Spleen (tissue), 11 donors: ENCODE data around the gene THSD7A. TPM values are rescaled to one million over a fixed set of nuclear protein-coding genes. Genes with fewer than 3 reads are reported as not detected.

Experiments
- DNase-seq: peaks from one replicate; pipeline ENCODE4 v3.0.0-alpha.2; 2020
- H3K27ac ChIP-seq, 8 donors: fragments of 200-600 bp; sonication (generic) in 7 of 8; 1 replicate in 4 of 8; 2 replicates in 4 of 8; pipeline versions ENCODE4 v1.5.0 to v1.8.0; 2016 to 2021; ENCODE audit warnings: inconsistent platforms in 4 of 8, mild to moderate bottlenecking in 4 of 8, moderate library complexity in 1 of 8
- H3K27me3 ChIP-seq, 7 donors: fragments of 200-600 bp; sonication (generic) in 6 of 7; replicated peaks in 1 of 7; 1 replicate in 4 of 7; 2 replicates in 3 of 7; pipeline versions ENCODE4 v1.5.0 to v1.8.0; 2016 to 2021; ENCODE audit warnings: inconsistent platforms in 3 of 7, mild to moderate bottlenecking in 1 of 7
- H3K36me3 ChIP-seq, 6 donors: fragments of 200-600 bp; sonication (generic) in 5 of 6; 1 replicate in 4 of 6; 2 replicates in 2 of 6; pipeline versions ENCODE4 v1.5.0 to v1.8.0; 2016 to 2021; ENCODE audit warnings: inconsistent platforms in 2 of 6
- H3K4me1 ChIP-seq, 6 donors: fragments of 200-600 bp; sonication (generic) in 5 of 6; 1 replicate in 3 of 6; 2 replicates in 3 of 6; pipeline versions ENCODE4 v1.5.0 to v1.8.0; 2016 to 2021; ENCODE audit warnings: inconsistent platforms in 3 of 6
- H3K4me3 ChIP-seq, 8 donors: fragments of 200-600 bp; sonication (generic) in 7 of 8; 1 replicate in 4 of 8; 2 replicates in 4 of 8; pipeline versions ENCODE4 v1.5.0 to v1.8.0; 2016 to 2021; ENCODE audit warnings: inconsistent platforms in 4 of 8, mild to moderate bottlenecking in 4 of 8, moderate library complexity in 2 of 8
- H3K9me3 ChIP-seq, 8 donors: fragments of 200-600 bp; sonication (generic) in 7 of 8; 1 replicate in 4 of 8; 2 replicates in 4 of 8; pipeline versions ENCODE4 v1.5.0 to v1.8.0; 2016 to 2021; ENCODE audit warnings: inconsistent platforms in 4 of 8
- POLR2A ChIP-seq, 3 donors: fragments of 450-650 bp; IDR thresholded peaks; one replicate each; pipeline ENCODE4 v1.5.1; 2017; ENCODE audit warnings: antibody characterized with exemption in 3 of 3, mild to moderate bottlenecking in 1 of 3
- POLR2AphosphoS5 ChIP-seq, 3 donors: sonication (generic); formaldehyde crosslinking; IDR thresholded peaks; one replicate each; pipeline ENCODE4 v1.5.1; 2017; ENCODE audit warnings: antibody characterized with exemption in 3 of 3
- WGBS, 5 donors: extraction: QIAGEN DNeasy Blood & Tissue Kit in 3 of 5; methylation state at CpG; one replicate each; pipeline versions ENCODE4 v1.1.5 to v1.1.7; 2013 to 2018; 5-methylcytosine and 5-hydroxymethylcytosine counted together
- intact Hi-C: fragments of 100-400 bp; cut with DNase I; formaldehyde crosslinking; loops from one replicate; pipeline ENCODE4 v1.15.0; 2023; ENCODE audit warnings: low total_unique reads
- polyA plus RNA-seq, 3 donors: library from polyadenylated mRNA; stranded (reverse); fragments of 200-250 nt; gene quantifications; one replicate each; pipeline ENCODE4 v1.2.1, GENCODE V29; 2013
- total RNA-seq, 7 donors: library from RNA; depleted of rRNA in 3 of 7; stranded (reverse); fragments of >200 nt in 3 of 7; fragmentation: NEBNext Ultra II Directional in 4 of 7; extraction: Animal tissue kit (Norgen Biotek cat#: 25700) in 4 of 7; gene quantifications; one replicate each; pipeline versions ENCODE4 v1.1.0 to v1.2.1, GENCODE V29; 2016 to 2021
- TF ChIP-seq, protein P1 (sequence below), 11 experiments: fragments of 200-600 bp in 7 of 11; fragments of 450-650 bp in 4 of 11; sonication (generic) in 4 of 11; IDR thresholded peaks in 8 of 11; conservative IDR thresholded peaks in 3 of 11; 1 replicate in 7 of 11; 2 replicates in 4 of 11; pipeline versions ENCODE4 v1.4.0 to v1.8.0; 2016 to 2021; ENCODE audit warnings: antibody characterized with exemption in 11 of 11, inconsistent platforms in 4 of 11, mild to moderate bottlenecking in 1 of 11
- donor health status: healthy with polysubstance abuse.
- donor health status: DM: no; HTN: no; CAD: no; lungs with moderate emphysema.
- donor health status: DM: no; HTN: no; CAD: no.
- donor health status: Bipolar disorder and iron deficiency.
- donor health status: healthy.
- donor health status: DM: no; HTN: no; CAD: no.
- donor health status: DM: yes; HTN: yes; CAD: no.

THSD7A gene
- total and polyA plus RNA-seq, 10 donors: 0.29 to 8.7 (median 4.2) TPM

DNA sequence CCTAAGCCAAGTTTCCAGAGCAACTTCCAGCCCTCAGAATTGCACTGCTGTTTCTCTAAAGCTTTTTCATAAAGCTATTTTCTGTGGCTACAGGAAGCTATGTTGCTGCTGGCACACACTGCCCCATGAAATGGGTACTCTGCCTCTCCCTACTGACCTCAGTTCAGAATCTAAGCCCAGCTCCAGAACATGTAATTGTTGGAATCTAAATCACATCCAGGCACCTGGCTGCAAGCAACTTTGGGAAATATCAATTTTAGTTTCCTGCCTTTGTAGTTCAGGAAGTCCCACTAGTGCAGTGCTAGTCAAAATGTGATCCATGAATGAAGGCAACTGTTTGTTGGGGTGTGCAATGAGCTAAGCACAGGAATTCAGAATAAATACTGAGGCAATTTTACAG is 226.2 kb downstream of the THSD7A start:
- intact Hi-C loops: no loop called here
- Histone ChIP-seq H3K9me3 (peaks cover 0 to 3% (median 0%) of the 10 kb centered on the region in 8 donors), H3K27ac (peak overlapping the region in 3 of 8 donors; percentile 2 to 59 (median 30)), H3K4me3 (no peak overlapping the region), H3K4me1 (no peaks in the 10 kb centered on the region), H3K27me3 (no peaks in the 10 kb centered on the region), H3K36me3 (no peaks in the 10 kb centered on the region)
- DNase-seq: no peak
- TF ChIP-seq, protein P1, sequence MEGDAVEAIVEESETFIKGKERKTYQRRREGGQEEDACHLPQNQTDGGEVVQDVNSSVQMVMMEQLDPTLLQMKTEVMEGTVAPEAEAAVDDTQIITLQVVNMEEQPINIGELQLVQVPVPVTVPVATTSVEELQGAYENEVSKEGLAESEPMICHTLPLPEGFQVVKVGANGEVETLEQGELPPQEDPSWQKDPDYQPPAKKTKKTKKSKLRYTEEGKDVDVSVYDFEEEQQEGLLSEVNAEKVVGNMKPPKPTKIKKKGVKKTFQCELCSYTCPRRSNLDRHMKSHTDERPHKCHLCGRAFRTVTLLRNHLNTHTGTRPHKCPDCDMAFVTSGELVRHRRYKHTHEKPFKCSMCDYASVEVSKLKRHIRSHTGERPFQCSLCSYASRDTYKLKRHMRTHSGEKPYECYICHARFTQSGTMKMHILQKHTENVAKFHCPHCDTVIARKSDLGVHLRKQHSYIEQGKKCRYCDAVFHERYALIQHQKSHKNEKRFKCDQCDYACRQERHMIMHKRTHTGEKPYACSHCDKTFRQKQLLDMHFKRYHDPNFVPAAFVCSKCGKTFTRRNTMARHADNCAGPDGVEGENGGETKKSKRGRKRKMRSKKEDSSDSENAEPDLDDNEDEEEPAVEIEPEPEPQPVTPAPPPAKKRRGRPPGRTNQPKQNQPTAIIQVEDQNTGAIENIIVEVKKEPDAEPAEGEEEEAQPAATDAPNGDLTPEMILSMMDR (IDR thresholded peaks at IDR 0.05 in 8 of 11, conservative IDR thresholded peaks at IDR 0.05 in 3 of 11): no peak
- no peak for TF ChIP-seq POLR2A (IDR thresholded peaks at IDR 0.05)
- TF ChIP-seq POLR2AphosphoS5 (IDR thresholded peaks at IDR 0.05): peak in 1 of 3 donors; percentile 14

DNA sequence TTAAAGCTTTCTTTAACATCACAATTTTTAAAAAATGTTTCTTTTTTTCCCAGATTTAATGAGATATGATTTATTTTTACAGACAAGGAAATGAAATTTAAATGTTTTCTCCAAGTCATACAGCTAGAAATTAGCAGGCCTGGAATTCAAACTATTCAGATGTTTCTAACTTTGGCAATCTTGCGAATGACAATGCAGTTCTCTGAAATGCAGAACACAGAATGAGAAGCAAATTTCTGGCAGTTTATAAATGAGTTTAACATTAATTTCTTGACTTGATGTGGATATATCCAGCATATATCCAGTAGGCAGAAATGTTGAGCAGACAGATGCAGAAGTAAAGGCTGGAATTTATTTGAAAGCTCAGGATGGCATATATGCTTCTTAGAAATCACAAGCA is 227.5 kb downstream of the THSD7A start:
- no peak for DNase-seq
- WGBS, 5 donors: 81 to 90% (median 86%) methylated on average over 1 of the region's 1 CpG

DNA sequence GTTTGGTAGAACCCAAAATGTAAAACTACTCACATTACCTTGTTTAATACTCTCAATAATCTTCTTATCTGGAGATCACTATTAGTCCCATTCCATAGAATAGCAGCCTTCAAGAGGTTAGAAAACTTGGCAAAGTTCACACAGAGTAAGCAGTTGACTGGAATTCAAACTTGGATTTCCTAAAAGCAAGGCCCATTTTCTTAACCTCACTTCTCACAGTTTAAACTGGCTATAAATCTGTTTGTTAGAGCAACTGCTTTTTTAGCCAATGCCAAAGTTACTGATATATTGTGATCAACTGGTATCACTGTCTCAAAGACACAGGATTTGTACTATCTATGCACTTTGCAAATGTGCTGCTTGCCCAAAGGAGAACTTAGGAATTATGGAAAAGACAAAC is 230.2 kb downstream of the THSD7A start:
- Histone ChIP-seq H3K9me3 (peaks cover 0 to 4% (median 0%) of the 10 kb centered on the region in 8 donors), H3K36me3 (no peaks in the 10 kb centered on the region), H3K4me1 (no peaks in the 10 kb centered on the region), H3K4me3 (no peak overlapping the region), H3K27me3 (no peaks in the 10 kb centered on the region), H3K27ac (no peak overlapping the region)
- no peak for DNase-seq
- intact Hi-C loops: no loop called here
- TF ChIP-seq POLR2AphosphoS5 (IDR thresholded peaks at IDR 0.05) (no peak), POLR2A (IDR thresholded peaks at IDR 0.05) (no peak)
- TF ChIP-seq, protein P1 (IDR thresholded peaks at IDR 0.05 in 8 of 11, conservative IDR thresholded peaks at IDR 0.05 in 3 of 11): no peak

More for the DNA sequence above, 227.5 kb downstream of the THSD7A start:
- peaks cover 0 to 3% (median 0%) of the 10 kb centered on the region in 8 donors for H3K9me3 ChIP-seq
- TF ChIP-seq, protein P1 (IDR thresholded peaks at IDR 0.05 in 8 of 11, conservative IDR thresholded peaks at IDR 0.05 in 3 of 11): no peak
- TF ChIP-seq POLR2A (IDR thresholded peaks at IDR 0.05) (no peak), POLR2AphosphoS5 (IDR thresholded peaks at IDR 0.05) (no peak)
- intact Hi-C loops: no loop called here
- H3K4me3 ChIP-seq: no peak overlapping the region
- H3K36me3 ChIP-seq: no peaks in the 10 kb centered on the region
- H3K27ac ChIP-seq: no peak overlapping the region
- no peaks in the 10 kb centered on the region for H3K27me3 ChIP-seq
- H3K4me1 ChIP-seq: no peaks in the 10 kb centered on the region

DNA sequence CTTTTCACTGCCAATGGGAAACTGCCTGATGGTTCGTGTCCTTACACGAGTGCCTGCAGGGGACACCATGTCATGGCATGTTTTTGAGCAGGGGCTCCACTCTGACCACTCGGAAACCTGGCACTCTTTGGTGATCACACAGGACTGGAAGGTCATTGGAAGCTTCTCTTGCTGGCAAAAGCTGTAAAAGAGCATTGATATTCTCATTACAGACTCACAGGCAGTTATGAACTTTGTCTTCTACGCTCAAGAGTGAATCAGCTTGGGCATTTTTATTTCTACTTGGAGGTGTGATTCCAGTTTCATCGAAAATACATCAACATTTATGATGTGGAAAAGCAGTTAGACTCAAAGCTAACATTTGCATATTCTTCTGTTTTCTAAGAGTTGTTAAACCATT is 238.7 kb downstream of the THSD7A start:
- DNase-seq: no peak
- no peak for TF ChIP-seq POLR2A (IDR thresholded peaks at IDR 0.05)
- TF ChIP-seq, protein P1 (IDR thresholded peaks at IDR 0.05 in 8 of 11, conservative IDR thresholded peaks at IDR 0.05 in 3 of 11): no peak
- no peak for TF ChIP-seq POLR2AphosphoS5 (IDR thresholded peaks at IDR 0.05)
- intact Hi-C loops: no loop called here
- no peak overlapping the region for H3K27ac ChIP-seq
- no peaks in the 10 kb centered on the region for H3K4me1 ChIP-seq
- WGBS, 5 donors: 70 to 84% (median 77%) methylated on average over 5 of the region's 5 CpGs
- no peaks in the 10 kb centered on the region for H3K36me3 ChIP-seq
- H3K4me3 ChIP-seq: no peak overlapping the region
- H3K27me3 ChIP-seq: no peaks in the 10 kb centered on the region
- H3K9me3 ChIP-seq: peaks cover 0 to 2% (median 0%) of the 10 kb centered on the region in 8 donors
